RWPE1 (cell line): Measurements from ENCODE around the gene INVS.

Experiments
- CTCF ChIA-PET: fragments of 350-600 bp; sonication (Branson Sonifier 250); formaldehyde crosslinking; extraction: SDS; loops from one replicate; lab custom pipeline; 2021; lab: Yijun Ruan, JAX
- POLR2A ChIA-PET: fragments of 400-600 bp; formaldehyde crosslinking; extraction: SDS; loops from one replicate; lab custom pipeline; 2020; ENCODE audit warnings: antibody characterized with exemption; ENCODE audit not compliant: low non-redundant PET; lab: Yijun Ruan, JAX
- DNase-seq: peaks from one replicate; pipeline ENCODE4 v3.0.0; 2012; ENCODE audit warnings: low spot score
- H3K27ac ChIP-seq: fragments of 450-650 bp; 2 replicates; pipeline ENCODE4 v1.5.1; 2017
- TF ChIP-seq, protein P1 (sequence below): fragments of 450-650 bp; conservative IDR thresholded peaks from 2 replicates; pipeline ENCODE4 v1.5.1; 2017; ENCODE audit warnings: low read depth, mild to moderate bottlenecking

Gene INVS

DNA sequence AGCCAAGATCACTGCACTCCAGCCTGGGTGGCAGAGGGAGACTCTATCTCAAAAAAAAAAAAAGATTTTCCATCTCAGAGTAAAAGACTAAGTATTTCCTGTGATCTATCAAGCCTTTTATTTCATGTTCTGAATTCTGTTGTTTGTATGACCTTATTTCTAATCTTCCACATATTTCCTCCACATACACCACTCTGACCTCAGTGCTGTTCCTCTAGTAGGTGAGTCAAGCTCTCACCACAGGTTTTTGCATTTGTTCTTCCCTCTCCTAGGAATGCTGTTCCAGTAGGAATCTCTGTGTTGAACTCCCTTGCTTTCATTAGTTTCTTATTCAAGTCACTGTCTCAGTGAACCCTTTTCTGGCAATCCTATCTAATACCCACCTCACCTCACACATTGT lies 68.1 kb downstream of the INVS start:
- POLR2A ChIA-PET, result no interaction called here
- no peak overlapping the region for H3K27ac ChIP-seq
- TF ChIP-seq, protein P1, sequence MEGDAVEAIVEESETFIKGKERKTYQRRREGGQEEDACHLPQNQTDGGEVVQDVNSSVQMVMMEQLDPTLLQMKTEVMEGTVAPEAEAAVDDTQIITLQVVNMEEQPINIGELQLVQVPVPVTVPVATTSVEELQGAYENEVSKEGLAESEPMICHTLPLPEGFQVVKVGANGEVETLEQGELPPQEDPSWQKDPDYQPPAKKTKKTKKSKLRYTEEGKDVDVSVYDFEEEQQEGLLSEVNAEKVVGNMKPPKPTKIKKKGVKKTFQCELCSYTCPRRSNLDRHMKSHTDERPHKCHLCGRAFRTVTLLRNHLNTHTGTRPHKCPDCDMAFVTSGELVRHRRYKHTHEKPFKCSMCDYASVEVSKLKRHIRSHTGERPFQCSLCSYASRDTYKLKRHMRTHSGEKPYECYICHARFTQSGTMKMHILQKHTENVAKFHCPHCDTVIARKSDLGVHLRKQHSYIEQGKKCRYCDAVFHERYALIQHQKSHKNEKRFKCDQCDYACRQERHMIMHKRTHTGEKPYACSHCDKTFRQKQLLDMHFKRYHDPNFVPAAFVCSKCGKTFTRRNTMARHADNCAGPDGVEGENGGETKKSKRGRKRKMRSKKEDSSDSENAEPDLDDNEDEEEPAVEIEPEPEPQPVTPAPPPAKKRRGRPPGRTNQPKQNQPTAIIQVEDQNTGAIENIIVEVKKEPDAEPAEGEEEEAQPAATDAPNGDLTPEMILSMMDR, result no peak
- CTCF ChIA-PET, result interaction anchor here (0.6 kb wide), 1 partner anchor 164 kb away, joined by 4 read pairs; no protein-coding TSS in a partner anchor
- DNase-seq, result no peak

DNA sequence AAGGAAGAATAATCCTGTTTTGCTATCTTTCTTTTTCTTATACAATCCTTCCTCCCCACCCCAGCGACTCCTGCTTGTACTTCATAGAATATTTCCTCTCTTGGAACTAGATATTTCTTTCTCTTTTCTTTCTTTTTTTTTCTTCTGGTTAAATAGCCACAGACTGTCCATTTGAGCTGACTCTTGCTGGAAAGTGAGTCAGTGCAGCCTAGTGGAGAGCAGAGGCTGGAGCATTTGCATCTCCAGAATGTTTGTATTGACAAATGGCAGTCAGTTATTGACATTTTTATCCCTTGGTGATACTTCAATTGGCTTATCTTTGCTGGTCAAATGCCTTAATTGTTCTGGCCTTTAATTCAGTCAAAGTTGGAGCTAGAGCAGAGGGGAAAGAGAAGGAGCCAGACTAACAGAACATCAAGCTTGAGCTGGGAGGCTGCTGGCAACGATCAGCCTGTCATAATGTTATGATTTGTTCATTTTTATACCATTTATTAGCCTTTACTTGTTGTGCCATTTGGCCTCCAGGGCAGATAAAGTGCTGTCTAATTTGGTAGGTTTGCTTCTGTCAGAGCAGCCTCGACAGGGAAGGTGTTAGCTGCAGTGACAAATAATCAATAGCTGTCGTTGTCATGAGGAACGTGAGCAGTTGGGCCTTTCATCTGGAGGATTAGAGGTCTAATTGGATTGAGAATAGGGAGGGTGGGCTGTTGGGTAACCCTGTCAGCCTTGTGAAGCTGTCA lies 69.0 kb downstream of the INVS start:
- TF ChIP-seq, protein P1, result no peak
- H3K27ac ChIP-seq, result no peak overlapping the region
- ChIA-PET CTCF (no interaction called here), POLR2A (no interaction called here)
- no peak for DNase-seq

GRCh38 chr9:100170085-100170484 lies 71.0 kb downstream of the INVS start:
- H3K27ac ChIP-seq, result no peak overlapping the region
- POLR2A ChIA-PET, result no interaction called here
- CTCF ChIA-PET, result no interaction called here
- DNase-seq, result no peak
- TF ChIP-seq, protein P1, result no peak

DNA sequence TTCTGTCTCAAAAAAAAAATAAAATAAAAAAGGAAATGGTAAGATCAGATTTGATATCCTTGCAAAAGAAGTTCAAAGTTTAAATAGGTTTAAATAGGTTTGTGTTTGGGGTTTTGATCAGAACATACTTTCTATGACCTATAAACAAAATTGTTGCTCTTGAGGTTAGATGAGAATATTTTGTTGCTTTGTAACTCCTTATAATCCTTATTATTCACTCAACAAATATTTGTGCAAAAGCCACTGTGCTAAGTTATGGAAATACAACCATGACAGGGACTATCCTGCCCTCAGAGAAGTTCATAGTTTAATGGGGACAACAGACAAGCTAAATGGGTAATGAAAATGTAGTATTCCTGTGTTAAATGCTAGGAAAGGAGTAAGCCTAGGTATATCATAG lies 71.5 kb downstream of the INVS start:
- TF ChIP-seq, protein P1, result no peak
- no peak overlapping the region for H3K27ac ChIP-seq
- CTCF ChIA-PET, result no interaction called here
- POLR2A ChIA-PET, result no interaction called here
- no peak for DNase-seq

- ChIA-PET POLR2A (no interaction called here), CTCF (no interaction called here)
- DNase-seq, result no peak
- TF ChIP-seq, protein P1, result no peak
- no peak overlapping the region for H3K27ac ChIP-seq
Observed at GRCh38 chr9:100186356-100186755, 87.3 kb downstream of the INVS start.

- ChIA-PET POLR2A (no interaction called here), CTCF (no interaction called here)
- no peak overlapping the region for H3K27ac ChIP-seq
- TF ChIP-seq, protein P1, result no peak
- no peak for DNase-seq
Observed at GRCh38 chr9:100190339-100190738, 91.3 kb downstream of the INVS start.
